HG03342 (cell line): ENCODE results near the gene SH3RF1.
"Not testable (repeated sequence)": the region's sequence is repeated elsewhere in the genome, so short reads cannot be mapped to it uniquely, and the experiment has no call there.

Experiments used
- ATAC-seq: cut with Tn5 transposase; IDR thresholded peaks from one replicate; pipeline ENCODE4 v1.9.1; 2021; ENCODE audit warnings: mild to moderate bottlenecking, moderate library complexity; ENCODE audit not compliant: unreplicated experiment

Gene SH3RF1

DNA sequence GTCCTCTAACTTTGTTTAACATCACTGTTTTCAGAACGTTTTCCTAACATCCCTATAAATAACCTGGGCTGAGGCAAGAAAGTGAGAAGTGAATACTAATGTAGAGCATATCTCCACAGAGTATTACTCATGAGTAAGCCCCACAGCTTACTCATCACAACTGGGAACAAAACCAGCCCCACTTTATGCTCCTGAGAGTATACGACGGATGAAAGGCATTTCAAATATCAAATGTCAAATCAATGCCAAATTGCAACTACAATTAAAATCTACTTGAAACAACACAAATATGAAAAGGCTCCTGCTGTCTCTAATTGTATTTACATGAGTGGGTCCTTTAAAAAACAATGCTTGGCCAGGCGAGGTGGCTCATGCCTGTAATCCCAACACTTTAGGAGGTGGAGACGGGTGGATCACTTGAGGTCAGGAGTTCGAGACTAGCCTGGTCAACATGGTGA lies 41.2 kb downstream of the SH3RF1 start:
- ATAC-seq = no peak

DNA sequence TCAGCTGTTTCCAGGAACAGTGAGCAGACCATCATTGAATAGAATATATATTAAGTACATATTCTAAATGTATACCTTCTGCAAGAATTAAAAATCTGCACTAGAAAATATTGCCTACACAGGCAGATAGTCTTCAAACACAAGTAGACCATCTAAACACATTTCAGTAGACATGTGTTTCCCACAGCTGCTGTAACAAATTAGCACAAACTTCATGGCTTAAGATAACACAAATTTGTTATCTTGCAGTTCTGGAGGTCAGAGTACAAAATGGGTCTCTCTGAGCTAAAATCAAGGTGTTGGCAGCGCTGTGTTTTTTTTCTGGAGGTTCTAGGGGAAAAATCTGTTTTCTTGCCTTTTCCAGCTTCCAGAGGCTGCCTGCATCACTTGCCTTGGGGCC lies 42.7 kb downstream of the SH3RF1 start:
- ATAC-seq = no peak

DNA sequence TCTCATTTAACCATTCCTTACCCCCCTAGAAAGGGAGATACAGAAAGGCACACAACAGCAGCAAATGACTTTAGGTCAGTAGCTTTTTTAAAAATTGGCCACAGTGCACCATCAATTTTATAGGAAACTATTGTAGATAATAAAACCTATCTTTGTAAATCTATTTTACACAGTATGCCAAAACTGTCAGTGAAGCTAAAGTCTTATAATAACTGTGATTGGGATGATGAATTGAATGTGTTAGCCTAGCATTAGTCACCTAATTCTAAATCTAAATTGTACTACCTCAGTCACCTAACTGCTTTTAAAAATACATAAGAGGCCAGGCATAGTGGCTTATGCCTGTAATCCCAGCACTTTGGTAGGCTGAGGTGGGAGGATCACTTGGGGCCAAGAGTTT lies 44.2 kb downstream of the SH3RF1 start:
- no peak for ATAC-seq

DNA sequence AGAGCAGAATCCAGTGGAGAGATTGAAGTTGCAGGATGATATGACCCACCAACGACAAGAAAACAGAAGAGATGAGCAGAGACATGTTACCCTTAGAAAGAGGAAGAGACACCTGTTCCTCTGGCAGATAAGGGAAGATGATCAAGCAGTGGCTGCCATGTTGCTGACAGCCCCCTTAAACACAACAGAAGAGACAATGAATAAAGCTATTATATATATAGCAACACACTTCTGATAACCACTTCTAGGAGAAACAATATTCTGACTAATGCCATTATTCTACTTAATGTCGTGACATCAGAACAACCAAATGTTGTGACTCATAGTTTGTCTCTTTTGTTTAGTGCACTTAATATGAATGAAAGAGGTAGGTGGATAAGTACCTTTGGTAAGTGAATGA lies 44.9 kb downstream of the SH3RF1 start:
- peak; percentile 42 for ATAC-seq

DNA sequence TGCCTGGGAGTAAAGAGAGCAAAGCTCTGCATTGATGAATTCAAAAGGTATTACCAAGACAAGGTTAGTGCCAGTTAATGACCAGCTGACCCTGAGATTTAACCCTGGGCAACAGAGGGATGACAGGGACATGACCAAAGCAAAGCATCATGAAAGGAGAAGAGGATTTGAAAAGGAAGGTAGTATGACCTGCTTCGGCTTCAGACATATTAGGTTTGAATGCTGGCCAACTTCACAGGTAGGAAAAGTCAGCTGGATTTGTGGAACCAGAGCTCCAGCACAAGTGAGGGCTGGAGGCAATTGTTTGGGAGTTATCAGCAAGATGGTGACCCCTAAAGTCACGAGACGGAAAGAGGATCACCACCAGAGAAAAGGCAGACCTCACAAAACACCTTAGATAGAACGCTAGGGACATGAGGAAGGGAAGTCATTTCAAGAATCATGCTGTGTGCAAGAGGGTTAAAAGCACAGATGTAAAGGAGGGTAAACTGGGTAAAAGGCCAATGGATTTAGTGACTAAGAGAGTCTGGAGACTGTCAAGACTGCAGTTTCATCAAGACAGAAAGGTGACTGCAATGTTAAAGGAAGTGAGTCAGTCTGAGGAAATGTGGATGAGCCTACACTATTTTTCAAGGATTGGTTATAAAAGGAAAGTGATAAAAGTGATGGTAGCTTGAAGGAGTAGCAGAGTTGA lies 45.6 kb downstream of the SH3RF1 start:
- peak; percentile 40 for ATAC-seq

DNA sequence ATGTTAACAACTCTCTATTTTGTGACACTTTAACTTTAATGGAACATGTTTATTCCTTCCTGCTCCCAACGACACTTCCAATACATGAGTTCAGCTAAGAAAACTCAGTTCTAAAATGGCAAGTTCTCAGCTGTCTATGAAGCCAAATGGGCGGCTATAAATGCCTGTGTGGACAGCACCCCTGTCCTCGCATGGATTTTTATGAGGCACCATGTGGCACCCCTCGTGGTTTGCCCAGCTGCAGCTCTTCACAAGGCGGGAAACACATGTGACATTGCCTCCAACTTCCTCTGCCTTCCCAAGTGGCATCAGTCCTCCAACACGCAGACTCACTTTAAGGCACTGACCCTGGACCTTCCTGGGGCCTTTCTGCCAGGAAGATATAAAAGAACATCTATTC lies 48.0 kb downstream of the SH3RF1 start:
- ATAC-seq = no peak

DNA sequence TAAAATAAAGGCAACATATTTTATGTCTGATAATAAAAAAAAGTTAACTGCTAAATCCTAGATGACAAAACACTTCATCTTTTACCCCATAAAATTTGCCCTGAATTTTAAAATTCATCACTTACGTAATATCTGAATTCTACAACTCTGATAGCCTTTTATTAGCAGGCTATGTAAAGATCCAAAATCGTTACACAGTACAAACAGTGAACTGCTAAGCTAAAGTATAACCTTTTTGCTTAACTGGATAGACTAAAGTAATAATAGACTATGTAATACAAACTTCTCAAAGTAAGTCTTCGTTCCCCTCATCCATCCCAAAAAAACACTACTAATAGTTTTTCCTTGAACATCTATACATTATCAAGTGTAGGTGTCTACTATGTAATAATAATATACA lies 49.1 kb downstream of the SH3RF1 start:
- no peak for ATAC-seq

DNA sequence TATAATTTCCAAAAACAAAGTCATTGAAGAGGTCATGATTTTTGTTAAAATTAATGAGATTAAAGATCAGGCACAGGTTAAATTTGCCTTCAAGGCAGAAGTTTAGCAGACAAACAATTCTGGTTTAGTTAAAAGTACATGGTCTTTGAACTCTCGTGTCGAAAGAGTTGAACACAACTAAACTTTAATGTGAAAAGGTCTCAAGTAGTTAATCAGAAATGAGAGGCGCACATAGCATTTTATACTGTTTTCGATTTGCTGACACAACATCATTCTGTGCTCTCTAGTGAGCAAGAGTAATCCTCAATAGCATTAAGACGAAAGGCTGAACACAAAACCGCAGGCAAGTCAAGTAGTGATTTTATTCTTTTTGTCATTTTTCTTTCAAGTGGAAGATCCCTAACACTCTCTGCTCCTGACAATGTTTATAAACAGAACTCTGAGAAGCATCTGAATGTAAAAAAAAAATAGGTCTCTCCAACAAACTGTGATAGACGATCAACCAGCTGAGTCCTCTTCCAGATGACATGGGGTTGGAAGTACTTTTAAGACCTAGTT lies 49.8 kb downstream of the SH3RF1 start:
- ATAC-seq = no peak

DNA sequence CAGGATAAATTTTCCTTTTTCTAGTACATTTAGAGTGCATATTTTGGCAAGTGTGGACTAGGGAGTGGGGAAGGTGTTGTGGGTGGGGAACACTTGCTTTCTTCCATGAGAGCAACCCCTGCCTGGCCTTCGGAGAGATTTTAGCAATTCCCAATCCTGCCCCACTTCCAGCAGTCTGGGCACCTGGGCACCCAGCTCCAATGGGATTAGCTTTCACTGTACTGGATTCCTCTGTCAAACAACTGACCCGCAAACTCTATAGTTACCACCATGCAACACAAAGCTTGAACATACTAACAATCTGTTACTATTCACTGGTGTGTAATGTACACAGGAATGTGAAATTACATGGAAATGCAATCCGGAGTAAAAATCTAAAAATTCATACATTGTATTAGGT lies 50.3 kb downstream of the SH3RF1 start:
- ATAC-seq = no peak

DNA sequence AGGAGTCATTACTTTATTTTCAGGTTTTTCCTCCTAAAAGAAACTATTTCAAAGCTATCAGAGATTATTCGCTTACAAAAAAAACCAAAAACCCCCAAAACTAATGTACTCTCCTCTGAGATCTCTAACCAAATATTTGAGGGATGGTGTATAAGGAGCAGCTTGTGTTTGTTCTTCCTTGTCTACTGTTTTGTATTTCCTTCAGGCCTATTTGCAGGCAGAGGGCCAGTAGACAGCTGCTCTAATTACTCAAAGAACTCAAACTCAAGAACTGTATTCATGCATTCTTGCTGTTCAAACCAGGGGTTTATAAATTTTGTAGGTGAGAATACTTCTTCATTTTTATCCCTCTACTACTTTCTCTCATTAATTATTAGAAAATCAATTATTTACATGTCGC lies 51.3 kb downstream of the SH3RF1 start:
- no peak for ATAC-seq

DNA sequence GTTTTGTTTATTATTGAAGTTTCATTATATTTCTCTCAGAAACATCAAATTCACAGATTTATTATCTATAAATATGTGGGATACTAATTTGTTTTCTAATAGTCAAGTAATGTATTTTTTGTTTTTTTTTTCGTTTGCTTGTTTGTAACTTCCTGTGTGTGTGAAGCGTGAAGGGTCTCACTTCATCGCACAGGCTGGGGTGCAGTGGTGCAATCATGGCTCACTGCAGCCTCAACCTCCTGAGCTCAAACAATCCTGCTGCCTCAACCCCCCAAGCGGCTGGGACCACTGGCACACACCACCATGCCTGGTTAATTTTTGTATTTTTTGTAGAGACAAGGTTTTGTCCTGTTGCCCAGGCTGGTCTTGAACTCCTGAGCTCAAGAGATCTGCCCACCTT lies 55.1 kb downstream of the SH3RF1 start:
- ATAC-seq = peak; percentile 62

DNA sequence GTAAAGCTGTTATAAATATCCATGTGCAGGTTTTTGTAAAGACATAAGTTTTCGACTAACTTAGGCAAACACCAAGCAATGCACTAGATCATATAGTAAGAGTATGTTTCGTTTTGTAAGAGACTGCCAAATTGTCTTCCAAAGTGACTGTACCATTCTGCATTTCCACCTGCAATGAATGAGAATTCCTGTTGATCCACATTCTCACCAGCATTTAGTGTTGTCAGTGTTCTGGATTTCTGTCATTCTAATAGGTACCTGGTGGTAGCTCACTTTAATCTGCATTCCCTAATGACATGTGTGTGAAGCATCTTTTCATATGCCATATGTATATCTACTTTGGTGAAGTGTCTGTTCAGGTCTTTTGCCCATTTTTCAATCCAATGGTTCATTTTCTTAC lies 57.8 kb downstream of the SH3RF1 start:
- ATAC-seq = no peak

DNA sequence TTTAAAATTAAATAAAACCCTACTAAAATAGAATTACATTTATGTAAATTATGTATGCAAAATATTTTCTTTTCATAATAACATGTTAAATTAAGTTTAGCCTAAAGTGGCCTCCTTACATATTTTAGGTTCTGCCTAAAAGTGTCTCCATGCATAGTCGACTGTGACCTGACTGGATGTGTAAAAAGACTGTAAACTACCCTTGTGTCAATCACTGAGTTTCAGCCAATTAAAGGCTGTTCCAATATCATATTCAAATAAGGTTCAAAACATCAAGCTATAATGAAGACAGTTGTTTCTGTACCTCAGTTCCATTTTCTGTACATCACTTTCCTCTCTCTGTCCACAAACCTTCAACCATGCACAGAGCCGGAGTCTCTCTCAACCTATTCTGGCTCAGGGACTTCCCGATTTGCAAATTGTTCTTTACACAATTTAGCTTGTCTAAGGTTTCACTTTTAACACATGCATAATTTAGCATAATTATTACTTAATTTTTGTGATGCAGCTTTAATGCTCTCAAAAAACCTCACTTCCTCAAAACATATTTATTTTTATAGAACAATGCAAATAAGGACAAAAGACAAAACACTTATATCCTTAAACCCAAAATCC lies 60.1 kb downstream of the SH3RF1 start:
- peak; percentile 88 for ATAC-seq

DNA sequence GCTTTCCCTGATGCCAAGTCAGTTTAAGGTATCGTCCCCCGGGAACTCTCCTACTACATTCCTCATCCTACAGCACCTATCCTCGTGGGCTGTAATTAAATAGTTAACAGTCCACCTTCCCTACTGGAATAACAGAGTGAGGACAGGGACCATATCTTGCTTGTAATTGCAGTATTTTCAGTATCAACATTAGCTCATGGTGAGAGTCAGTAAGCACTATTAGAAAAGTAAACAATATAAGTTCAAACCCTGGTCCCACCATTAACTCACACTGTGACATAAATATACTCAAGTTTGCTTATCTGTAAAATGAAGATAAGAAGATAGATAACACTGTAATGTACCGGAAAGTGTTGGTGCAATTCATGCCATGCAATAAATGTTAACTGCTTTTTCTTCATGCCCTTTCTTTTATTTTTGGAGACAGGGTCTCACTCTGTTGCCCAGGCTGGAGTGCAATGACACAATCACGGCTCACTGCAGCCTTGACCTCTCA lies 61.3 kb downstream of the SH3RF1 start:
- ATAC-seq = no peak

DNA sequence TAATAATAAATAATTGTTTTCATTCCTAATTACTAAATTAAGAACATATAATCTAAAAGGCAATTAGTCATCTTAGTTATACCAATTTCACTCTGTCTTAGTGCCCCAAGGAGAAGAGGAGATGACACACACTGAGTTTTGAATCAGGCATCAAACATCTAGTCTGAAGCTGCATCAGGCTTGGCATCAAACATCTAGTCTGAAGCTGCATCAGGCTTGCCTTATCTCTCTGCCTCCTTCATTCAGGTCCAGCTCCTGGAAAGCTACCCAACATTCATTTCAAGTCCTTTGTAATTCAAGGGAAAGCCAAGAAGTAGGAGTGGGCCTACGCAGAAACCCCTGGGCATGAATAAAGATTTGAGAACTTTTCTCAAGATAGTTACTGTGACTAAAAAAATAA lies 62.2 kb downstream of the SH3RF1 start:
- no peak for ATAC-seq

DNA sequence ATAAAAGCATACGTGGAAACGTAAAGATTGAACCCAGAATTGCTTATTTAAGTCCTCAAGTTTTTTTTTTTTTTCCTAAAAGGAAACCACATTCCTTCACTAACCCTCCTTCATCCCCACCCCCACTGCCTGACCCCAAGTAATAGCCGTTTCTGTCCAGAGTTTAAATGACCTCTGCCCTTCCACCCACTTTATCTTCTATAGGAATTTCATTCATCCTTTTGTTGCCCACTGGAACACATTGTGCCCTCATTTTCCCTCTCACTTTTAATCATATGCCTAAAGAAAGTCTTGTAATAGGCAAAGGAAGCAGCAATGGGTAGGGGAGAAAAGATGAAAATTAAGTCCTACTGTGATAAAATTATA lies 62.7 kb downstream of the SH3RF1 start:
- no peak for ATAC-seq

DNA sequence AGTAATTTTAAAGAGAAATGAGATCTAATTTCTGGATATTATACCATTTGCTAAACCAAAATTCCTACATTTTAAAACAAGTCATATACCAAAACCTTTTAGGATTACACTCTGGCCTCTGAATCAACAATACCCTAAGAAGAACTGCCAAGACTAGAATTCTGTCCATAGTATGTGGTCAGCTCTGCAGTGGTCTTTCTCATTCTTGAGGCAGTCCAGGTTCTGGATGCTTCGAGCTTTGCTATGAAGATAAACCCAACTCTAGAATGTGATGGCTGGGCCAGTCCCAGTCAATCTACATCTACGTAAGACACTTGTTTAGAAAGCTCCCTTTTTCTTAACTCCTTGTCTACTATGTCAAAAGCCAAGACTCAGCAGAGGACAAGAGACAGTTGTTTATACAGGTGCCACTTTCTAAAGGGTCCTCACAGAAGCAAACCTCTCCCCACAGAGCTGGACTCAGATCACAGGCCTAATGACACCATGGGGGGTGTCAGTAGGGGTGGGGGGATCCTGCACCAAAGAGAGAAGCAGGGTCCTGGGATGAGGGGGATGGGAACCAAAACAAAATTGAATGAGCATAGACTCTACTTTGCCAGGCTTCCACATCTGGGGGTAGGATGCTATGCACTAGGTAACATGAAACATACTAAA lies 63.2 kb downstream of the SH3RF1 start:
- ATAC-seq = no peak

DNA sequence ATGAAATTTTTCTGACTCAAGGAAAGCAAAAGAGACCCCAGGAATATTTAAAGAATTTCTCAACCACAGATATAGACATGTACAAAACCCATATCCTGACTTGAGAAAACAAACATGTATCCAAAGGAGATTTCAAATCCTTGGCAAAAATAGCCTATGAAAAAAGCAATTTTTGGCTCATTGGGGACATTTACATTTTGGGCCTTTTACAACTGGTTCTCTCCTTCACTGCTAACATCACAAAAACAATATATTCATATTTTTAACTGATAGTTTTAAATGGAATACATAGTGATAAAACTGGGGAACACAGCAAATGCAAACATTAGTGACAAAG lies 65.0 kb downstream of the SH3RF1 start:
- no peak for ATAC-seq

DNA sequence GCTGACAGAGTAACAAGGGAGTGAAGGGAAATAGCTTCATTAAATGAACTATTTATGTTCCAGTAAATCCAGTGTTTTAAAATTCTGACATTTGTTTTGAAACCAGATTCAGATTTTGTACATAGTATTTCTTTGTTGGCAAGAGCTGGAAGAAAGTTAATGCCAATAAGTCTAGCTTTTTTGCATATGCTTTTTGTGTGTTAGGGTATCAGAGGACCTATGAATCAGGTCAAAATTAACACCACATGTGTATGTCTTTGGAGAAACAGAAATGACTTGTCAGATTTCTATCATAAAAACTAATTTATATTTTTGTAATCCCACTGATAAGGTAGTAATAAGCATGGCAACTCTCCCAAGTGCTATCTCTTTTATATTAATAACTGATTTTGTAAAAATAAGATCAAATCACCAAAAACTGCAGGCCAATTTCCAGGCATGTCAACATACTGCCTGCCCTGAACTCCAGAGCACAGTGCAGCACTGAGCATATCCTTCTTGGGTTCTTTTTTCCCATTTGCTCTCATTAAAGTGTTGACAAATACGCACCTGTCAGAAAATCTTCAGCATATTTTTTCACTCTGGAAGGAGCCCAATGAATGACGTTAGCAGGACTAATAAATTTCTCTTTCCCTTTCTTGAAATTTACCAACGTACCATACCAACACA lies 65.5 kb downstream of the SH3RF1 start:
- no peak for ATAC-seq

DNA sequence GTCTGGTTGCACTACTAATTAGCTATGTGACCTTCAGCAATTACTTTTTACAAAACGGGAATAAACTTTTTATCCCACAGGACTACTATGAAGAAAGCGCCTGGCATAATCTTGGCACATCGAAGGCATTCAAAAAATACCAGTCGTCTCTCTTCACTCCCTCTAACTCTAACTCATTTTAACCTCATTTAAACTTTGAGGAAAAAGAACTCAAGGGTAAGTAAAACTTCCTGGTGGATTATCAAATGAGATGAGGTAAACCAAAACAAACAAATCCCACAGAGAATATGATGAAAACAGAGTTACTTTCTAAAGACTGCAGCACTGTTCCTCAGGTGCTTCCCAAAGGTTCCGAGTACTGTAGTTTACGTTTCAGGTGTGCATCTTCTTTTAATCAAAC lies 66.9 kb downstream of the SH3RF1 start:
- no peak for ATAC-seq

DNA sequence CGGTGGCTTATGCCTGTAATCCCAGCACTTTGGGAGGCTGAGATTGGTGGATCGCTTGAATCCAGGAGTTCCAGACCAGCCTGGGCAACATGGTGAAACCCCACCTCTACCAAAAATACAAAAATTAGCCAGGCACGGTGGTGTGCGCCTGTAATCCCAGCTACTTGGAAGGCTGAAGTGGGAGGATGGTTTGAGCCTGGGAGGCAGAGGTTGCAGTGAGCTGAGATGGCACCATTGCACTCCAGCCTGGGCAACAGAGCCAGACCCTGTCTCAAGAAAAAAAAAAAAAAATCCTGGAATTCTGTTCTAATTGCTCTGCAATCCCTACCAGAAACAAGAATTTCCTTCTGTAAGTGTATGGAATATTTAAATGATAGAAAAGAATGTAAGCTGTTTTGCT lies 67.5 kb downstream of the SH3RF1 start:
- ATAC-seq = not testable (repeated sequence)

DNA sequence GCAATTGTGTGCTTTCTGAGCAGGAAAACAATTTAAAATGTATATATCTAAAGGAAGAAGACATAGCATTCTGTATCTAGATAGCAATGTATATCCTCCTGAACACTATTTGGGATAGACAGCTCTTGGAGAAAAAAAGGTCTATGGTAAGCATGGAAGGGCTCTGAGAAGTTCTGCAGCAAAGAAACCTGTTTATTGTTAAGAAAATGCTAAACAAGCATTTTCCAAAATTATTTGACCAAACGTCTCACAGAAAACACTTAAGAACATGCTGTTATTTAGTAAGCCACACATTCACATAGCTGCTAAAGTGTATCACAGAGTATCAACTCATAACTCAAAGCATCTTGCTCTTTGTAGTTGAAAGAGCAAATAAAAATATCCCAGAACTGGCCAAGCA lies 67.9 kb downstream of the SH3RF1 start:
- ATAC-seq = no peak
